Keratinocyte (primary cell): ENCODE data around the gene GFOD1. TPM values are rescaled to one million over a fixed set of nuclear protein-coding genes. Genes with fewer than 3 reads are reported as not detected.

Experiments used
- DNase-seq: peaks from one replicate; pipeline ENCODE4 v3.0.0-alpha.2; 2011; ENCODE audit warnings: low read depth, missing footprints, low spot score
- FAIRE-seq: peaks from 2 replicates; lab custom pipeline; 2011; peaks lifted over from hg19 to GRCh38; lab: Jason Lieb, UNC
- H2AFZ ChIP-seq: 2 replicates; pipeline ENCODE4 v1.6.0; 2012; ENCODE audit warnings: low read length, control low read depth, inconsistent platforms; ENCODE audit not compliant: control insufficient read depth
- H3K27ac ChIP-seq: 2 replicates; pipeline ENCODE4 v1.5.1; 2011; ENCODE audit warnings: low read length; ENCODE audit not compliant: control insufficient read depth, insufficient read depth
- H3K27me3 ChIP-seq: 3 replicates; pipeline ENCODE4 v1.6.0; 2011; ENCODE audit warnings: low read length; ENCODE audit not compliant: control insufficient read depth, insufficient read depth; ENCODE audit errors: extremely low read depth
- H3K36me3 ChIP-seq, 2 experiments: 2 replicates in 1 of 2; 3 replicates in 1 of 2; pipeline ENCODE4 v1.5.1; 2011; ENCODE audit warnings: low read length in 2 of 2, mild to moderate bottlenecking in 1 of 2; ENCODE audit not compliant: control insufficient read depth in 2 of 2, insufficient read depth in 2 of 2; ENCODE audit errors: extremely low read depth in 1 of 2
- H3K4me1 ChIP-seq: 3 replicates; pipeline ENCODE4 v1.5.1; 2011; ENCODE audit warnings: low read length; ENCODE audit not compliant: control insufficient read depth, insufficient read depth; ENCODE audit errors: extremely low read depth
- H3K4me2 ChIP-seq: 3 replicates; pipeline ENCODE4 v1.6.0; 2011; ENCODE audit warnings: low read depth, low read length; ENCODE audit not compliant: control insufficient read depth, insufficient read depth; ENCODE audit errors: extremely low read depth
- H3K4me3 ChIP-seq, 3 experiments: fragments of 200-600 bp in 1 of 3; sonication (generic) in 1 of 3; 2 replicates in 2 of 3; 3 replicates in 1 of 3; pipeline ENCODE4 v1.5.1; 2011 to 2016; ENCODE audit warnings: low read length in 3 of 3, mild to moderate bottlenecking in 3 of 3, control low read depth in 2 of 3, inconsistent platforms in 1 of 3, low read depth in 1 of 3, mixed read lengths in 1 of 3, mixed run types in 1 of 3, moderate library complexity in 1 of 3; ENCODE audit not compliant: control insufficient read depth in 2 of 3, insufficient read depth in 2 of 3; ENCODE audit errors: extremely low read depth in 1 of 3
- H3K79me2 ChIP-seq: 2 replicates; pipeline ENCODE4 v1.6.0; 2012; ENCODE audit warnings: low read length; ENCODE audit not compliant: control insufficient read depth, insufficient read depth
- H3K9ac ChIP-seq: 3 replicates; pipeline ENCODE4 v1.6.0; 2011; ENCODE audit warnings: low read length; ENCODE audit not compliant: control insufficient read depth, insufficient read depth; ENCODE audit errors: extremely low read depth
- H3K9me1 ChIP-seq: 3 replicates; pipeline ENCODE4 v1.6.0; 2011; ENCODE audit warnings: low read length; ENCODE audit not compliant: control insufficient read depth, insufficient read depth; ENCODE audit errors: extremely low read depth
- H3K9me3 ChIP-seq: 2 replicates; pipeline ENCODE4 v1.5.1; 2012; ENCODE audit warnings: low read depth, low read length; ENCODE audit not compliant: control insufficient read depth
- H4K20me1 ChIP-seq: 3 replicates; pipeline ENCODE4 v1.6.0; 2011; ENCODE audit warnings: low read length; ENCODE audit not compliant: control insufficient read depth, insufficient read depth; ENCODE audit errors: extremely low read depth
- EZH2 ChIP-seq: IDR thresholded peaks from one replicate; pipeline ENCODE4 v1.6.1; 2012; ENCODE audit warnings: inconsistent platforms, mild to moderate bottlenecking, low read length, moderate library complexity
- dilution Hi-C: fragments of 300-500 bp; cut with MboI; formaldehyde crosslinking; loops from one replicate; pipeline ENCODE4 v1.7.0; 2020; ENCODE audit warnings: low sequenced_read_pairs; ENCODE audit not compliant: extremely low pct_ligation_motif_present
- polyA plus RNA-seq, 5 experiments: library from polyadenylated mRNA; depleted of rRNA in 3 of 5; stranded (reverse) in 3 of 5; stranded (forward) in 1 of 5; unstranded in 1 of 5; fragments of >200 nt; gene quantifications; 1 replicate in 1 of 5; 2 replicates in 3 of 5; 3 replicates in 1 of 5; pipeline versions ENCODE4 v1.2.1 to v1.2.3, GENCODE V29; 2011 to 2012; ENCODE audit warnings: missing spikeins in 2 of 5, low read depth in 1 of 5, low replicate concordance in 1 of 5
- TF ChIP-seq, protein P1 (sequence below), 3 experiments: IDR thresholded peaks in 1 of 3; conservative IDR thresholded peaks in 1 of 3; optimal IDR thresholded peaks in 1 of 3; 2 replicates in 2 of 3; 3 replicates in 1 of 3; pipeline versions ENCODE3 to v1.5.1; 2011; ENCODE audit warnings: low read length in 3 of 3, mild to moderate bottlenecking in 3 of 3, moderate library complexity in 2 of 3, control low read depth in 1 of 3, inconsistent platforms in 1 of 3; ENCODE audit not compliant: insufficient read depth in 2 of 3; ENCODE audit errors: extremely low read depth in 1 of 3

GFOD1 gene
- polyA plus RNA-seq, 1 donor (not counting 4 experiments of a cell fraction or from before 2014, with no cell fraction given) = 7.2 TPM

GRCh38 chr6:13334953-13335352, 152.4 kb downstream of the GFOD1 start:
- Histone ChIP-seq H3K27ac (no peak overlapping the region), H3K9ac (no peak overlapping the region), H3K36me3 (no peaks in the 10 kb centered on the region), H3K4me3 (no peak overlapping the region), H3K79me2 (no peaks in the 10 kb centered on the region), H2AFZ (no peak overlapping the region), H4K20me1 (no peaks in the 10 kb centered on the region), H3K9me1 (no peaks in the 10 kb centered on the region), H3K27me3 (no peaks in the 10 kb centered on the region), H3K9me3 (no peaks in the 10 kb centered on the region), H3K4me2 (no peak overlapping the region), H3K4me1 (peaks cover 7% of the 10 kb centered on the region)
- no peak for FAIRE-seq
- dilution Hi-C loops = no loop called here
- DNase-seq = no peak
- no peak for TF ChIP-seq EZH2

DNA sequence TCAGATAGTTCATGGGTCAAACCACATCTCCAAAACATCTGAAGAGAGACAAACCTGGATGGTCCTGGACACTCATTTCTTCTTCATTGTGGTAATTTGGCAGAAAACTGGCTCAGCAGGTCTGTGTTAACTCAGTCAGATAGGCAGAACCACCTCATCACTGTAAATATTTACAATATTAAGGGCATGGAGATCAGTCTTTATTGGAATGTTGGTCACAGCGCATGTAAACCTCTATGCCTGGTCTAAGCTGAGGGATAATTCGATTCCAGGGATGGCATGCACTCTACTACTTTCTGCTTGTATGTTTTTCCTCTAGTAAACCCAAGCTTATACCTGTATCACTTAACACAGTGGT, 155.1 kb downstream of the GFOD1 start:
- TF ChIP-seq, protein P1, sequence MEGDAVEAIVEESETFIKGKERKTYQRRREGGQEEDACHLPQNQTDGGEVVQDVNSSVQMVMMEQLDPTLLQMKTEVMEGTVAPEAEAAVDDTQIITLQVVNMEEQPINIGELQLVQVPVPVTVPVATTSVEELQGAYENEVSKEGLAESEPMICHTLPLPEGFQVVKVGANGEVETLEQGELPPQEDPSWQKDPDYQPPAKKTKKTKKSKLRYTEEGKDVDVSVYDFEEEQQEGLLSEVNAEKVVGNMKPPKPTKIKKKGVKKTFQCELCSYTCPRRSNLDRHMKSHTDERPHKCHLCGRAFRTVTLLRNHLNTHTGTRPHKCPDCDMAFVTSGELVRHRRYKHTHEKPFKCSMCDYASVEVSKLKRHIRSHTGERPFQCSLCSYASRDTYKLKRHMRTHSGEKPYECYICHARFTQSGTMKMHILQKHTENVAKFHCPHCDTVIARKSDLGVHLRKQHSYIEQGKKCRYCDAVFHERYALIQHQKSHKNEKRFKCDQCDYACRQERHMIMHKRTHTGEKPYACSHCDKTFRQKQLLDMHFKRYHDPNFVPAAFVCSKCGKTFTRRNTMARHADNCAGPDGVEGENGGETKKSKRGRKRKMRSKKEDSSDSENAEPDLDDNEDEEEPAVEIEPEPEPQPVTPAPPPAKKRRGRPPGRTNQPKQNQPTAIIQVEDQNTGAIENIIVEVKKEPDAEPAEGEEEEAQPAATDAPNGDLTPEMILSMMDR (optimal IDR thresholded peaks at IDR 0.05 in 1 of 3, IDR thresholded peaks at IDR 0.05 in 1 of 3, conservative IDR thresholded peaks at IDR 0.05 in 1 of 3; ENCODE audit: extremely low read depth in 1 of 3, insufficient read depth in 2 of 3, low read length in 3 of 3) = no peak
- TF ChIP-seq EZH2 = no peak
- DNase-seq (no peak), FAIRE-seq (no peak)
- H2AFZ ChIP-seq = no peak overlapping the region
- H3K79me2 ChIP-seq = no peaks in the 10 kb centered on the region
- H3K9me3 ChIP-seq = no peaks in the 10 kb centered on the region
- H4K20me1 ChIP-seq = no peaks in the 10 kb centered on the region
- H3K27me3 ChIP-seq = no peaks in the 10 kb centered on the region
- H3K4me1 ChIP-seq = peaks cover 13% of the 10 kb centered on the region
- H3K4me3 ChIP-seq = no peak overlapping the region
- dilution Hi-C loops = no loop called here
- H3K27ac ChIP-seq = no peak overlapping the region
- H3K9me1 ChIP-seq = no peaks in the 10 kb centered on the region
- H3K4me2 ChIP-seq = no peak overlapping the region
- H3K36me3 ChIP-seq = no peaks in the 10 kb centered on the region
- no peak overlapping the region for H3K9ac ChIP-seq
